GM21717 (cell line): ENCODE measurements around the gene SMC6.

Experiments
- ATAC-seq: cut with Tn5 transposase; IDR thresholded peaks from one replicate; pipeline ENCODE4 v1.9.1; 2021; ENCODE audit warnings: mild to moderate bottlenecking, moderate library complexity; ENCODE audit not compliant: unreplicated experiment

SMC6 gene

GRCh38 chr2:17658251-17658843, 95.3 kb downstream of the SMC6 start:
- ATAC-seq = peak; percentile 62

- no peak for ATAC-seq
Observed at GRCh38 chr2:17657759-17658158, 95.9 kb downstream of the SMC6 start.

GRCh38 chr2:17652681-17653394, 100.8 kb downstream of the SMC6 start:
- ATAC-seq = no peak

- no peak for ATAC-seq
Observed at GRCh38 chr2:17649026-17649425, 104.6 kb downstream of the SMC6 start.

- ATAC-seq = no peak
Observed at GRCh38 chr2:17648581-17648980, 105.0 kb downstream of the SMC6 start.

GRCh38 chr2:17646838-17647701, 106.5 kb downstream of the SMC6 start:
- ATAC-seq = no peak

GRCh38 chr2:17646081-17646554, 107.5 kb downstream of the SMC6 start:
- ATAC-seq = peak; percentile 95

- no peak for ATAC-seq
Observed at GRCh38 chr2:17644997-17645720, 108.5 kb downstream of the SMC6 start.

GRCh38 chr2:17643031-17643615, 110.5 kb downstream of the SMC6 start:
- ATAC-seq = no peak

GRCh38 chr2:17640406-17640805, 113.2 kb downstream of the SMC6 start:
- ATAC-seq = no peak

- ATAC-seq = no peak
Observed at GRCh38 chr2:17638196-17638743, 115.3 kb downstream of the SMC6 start.

- no peak for ATAC-seq
Observed at GRCh38 chr2:17637131-17637906, 116.3 kb downstream of the SMC6 start.

- ATAC-seq = no peak
Observed at GRCh38 chr2:17636257-17636656, 117.4 kb downstream of the SMC6 start.

GRCh38 chr2:17634997-17635396, 118.6 kb downstream of the SMC6 start:
- ATAC-seq = no peak

- ATAC-seq = no peak
Observed at GRCh38 chr2:17630089-17630488, 123.5 kb downstream of the SMC6 start.

GRCh38 chr2:17628349-17629261, 125.0 kb downstream of the SMC6 start:
- peak; percentile 53 for ATAC-seq

- no peak for ATAC-seq
Observed at GRCh38 chr2:17627434-17627833, 126.2 kb downstream of the SMC6 start.

- no peak for ATAC-seq
Observed at GRCh38 chr2:17626986-17627385, 126.6 kb downstream of the SMC6 start.
